HG02610 (cell line): ENCODE data around the gene SLC49A4.

Experiments
- ATAC-seq: cut with Tn5 transposase; IDR thresholded peaks from one replicate; pipeline ENCODE4 v1.9.1; 2021; ENCODE audit warnings: mild to moderate bottlenecking, moderate library complexity; ENCODE audit not compliant: unreplicated experiment

The SLC49A4 gene

GRCh38 chr3:122898298-122898697 lies 103.4 kb downstream of the SLC49A4 start:
- ATAC-seq = no peak

- no peak for ATAC-seq
Observed at GRCh38 chr3:122902326-122902725, 107.5 kb downstream of the SLC49A4 start.

- ATAC-seq = no peak
Observed at GRCh38 chr3:122903171-122903570, 108.3 kb downstream of the SLC49A4 start.

- no peak for ATAC-seq
Observed at GRCh38 chr3:122907471-122907870, 112.6 kb downstream of the SLC49A4 start.

- no peak for ATAC-seq
Observed at GRCh38 chr3:122908251-122908650, 113.4 kb downstream of the SLC49A4 start.

GRCh38 chr3:122911901-122912300 lies 117.0 kb downstream of the SLC49A4 start:
- no peak for ATAC-seq

- ATAC-seq = no peak
Observed at GRCh38 chr3:122912772-122913538, 118.1 kb downstream of the SLC49A4 start.

- no peak for ATAC-seq
Observed at GRCh38 chr3:122913539-122914100, 118.8 kb downstream of the SLC49A4 start.

- no peak for ATAC-seq
Observed at GRCh38 chr3:122915300-122916055, 120.6 kb downstream of the SLC49A4 start.

GRCh38 chr3:122916084-122916483 lies 121.2 kb downstream of the SLC49A4 start:
- no peak for ATAC-seq

GRCh38 chr3:122916580-122916979 lies 121.7 kb downstream of the SLC49A4 start:
- peak; percentile 47 for ATAC-seq

GRCh38 chr3:122917412-122917811 lies 122.5 kb downstream of the SLC49A4 start:
- ATAC-seq = no peak

- ATAC-seq = no peak
Observed at GRCh38 chr3:122918576-122919290, 123.9 kb downstream of the SLC49A4 start.

GRCh38 chr3:122919291-122919610 lies 124.4 kb downstream of the SLC49A4 start:
- no peak for ATAC-seq

- no peak for ATAC-seq
Observed at GRCh38 chr3:122920986-122921385, 126.1 kb downstream of the SLC49A4 start.

GRCh38 chr3:122921791-122922651 lies 127.2 kb downstream of the SLC49A4 start:
- ATAC-seq = peak; percentile 35

- no peak for ATAC-seq
Observed at GRCh38 chr3:122923611-122924010, 128.7 kb downstream of the SLC49A4 start.

GRCh38 chr3:122924056-122924455 lies 129.2 kb downstream of the SLC49A4 start:
- no peak for ATAC-seq

- ATAC-seq = no peak
Observed at GRCh38 chr3:122925756-122926155, 130.9 kb downstream of the SLC49A4 start.

GRCh38 chr3:122926322-122926721 lies 131.5 kb downstream of the SLC49A4 start:
- no peak for ATAC-seq
